AG04450 (cell line): ENCODE measurements around the gene STIM1. TPM values are rescaled to one million over a fixed set of nuclear protein-coding genes. Genes with fewer than 3 reads are reported as not detected.

Experiments used
- CTCF ChIA-PET: fragments of 300-600, 350-600 bp; formaldehyde crosslinking; extraction: SDS; loops from one replicate; lab custom pipeline; 2022; ENCODE audit warnings: antibody characterized with exemption, inconsistent platforms; lab: Charles Lee
- POLR2A ChIA-PET: fragments of 350-600 bp; formaldehyde crosslinking; extraction: SDS; loops from one replicate; lab custom pipeline; 2021; ENCODE audit warnings: antibody characterized with exemption, inconsistent platforms; lab: Yijun Ruan, JAX
- DNase-seq: peaks from one replicate; pipeline ENCODE4 v3.0.0-alpha.2; 2011; ENCODE audit warnings: low read depth, low spot score
- H3K27ac ChIP-seq: one replicate; pipeline ENCODE4 v1.5.1; 2012; ENCODE audit warnings: low read depth, low read length, control low read depth
- H3K27me3 ChIP-seq: one replicate; pipeline ENCODE4 v1.6.0; 2012; ENCODE audit warnings: low read length; ENCODE audit not compliant: control insufficient read depth, insufficient read depth
- H3K4me3 ChIP-seq: 2 replicates; pipeline ENCODE4 v1.5.1; 2011; ENCODE audit warnings: mild to moderate bottlenecking, low read depth, low read length, control low read depth
- H3K9me3 ChIP-seq: 2 replicates; pipeline ENCODE4 v1.5.1; 2012; ENCODE audit warnings: low read length; ENCODE audit not compliant: control insufficient read depth, insufficient read depth
- polyA plus RNA-seq: library from polyadenylated mRNA; depleted of rRNA; stranded (reverse); fragments of >200 nt; gene quantifications from 2 replicates; pipeline ENCODE4 v1.2.3, GENCODE V29; 2011
- TF ChIP-seq, protein P1 (sequence below): IDR thresholded peaks from 2 replicates; pipeline ENCODE4 v1.5.1; 2011; ENCODE audit warnings: low read depth, low read length, control low read depth, inconsistent platforms

Gene STIM1
- polyA plus RNA-seq, 1 experiment, result 23.4 TPM

DNA sequence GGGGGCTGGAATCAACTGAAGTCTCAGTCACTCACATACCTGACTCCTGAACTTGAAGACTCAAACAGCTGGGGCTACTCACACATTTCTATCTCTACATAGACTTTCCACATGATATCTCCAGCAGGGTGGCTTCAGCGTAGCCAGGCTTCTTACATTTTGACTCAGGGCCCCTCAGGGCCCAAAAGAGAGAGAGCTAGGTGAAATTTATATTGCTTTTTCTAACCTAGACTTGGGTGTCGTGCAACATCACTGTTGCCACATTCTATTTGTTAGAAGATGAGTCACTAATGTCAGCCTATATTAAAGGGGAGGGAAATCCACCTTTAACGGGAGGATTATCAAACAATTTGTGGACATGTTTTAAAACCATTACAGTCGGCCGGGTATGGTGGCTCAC, 167.2 kb downstream of the STIM1 start:
- H3K4me3 ChIP-seq, result no peak overlapping the region
- CTCF ChIA-PET, result interaction anchor here (3.3 to 4.8 kb wide), 3 partner anchors 51 to 173 kb away, joined by 11 to 28 read pairs (median 27); partner anchors contain the start of gene STIM1
- POLR2A ChIA-PET, result no interaction called here

DNA sequence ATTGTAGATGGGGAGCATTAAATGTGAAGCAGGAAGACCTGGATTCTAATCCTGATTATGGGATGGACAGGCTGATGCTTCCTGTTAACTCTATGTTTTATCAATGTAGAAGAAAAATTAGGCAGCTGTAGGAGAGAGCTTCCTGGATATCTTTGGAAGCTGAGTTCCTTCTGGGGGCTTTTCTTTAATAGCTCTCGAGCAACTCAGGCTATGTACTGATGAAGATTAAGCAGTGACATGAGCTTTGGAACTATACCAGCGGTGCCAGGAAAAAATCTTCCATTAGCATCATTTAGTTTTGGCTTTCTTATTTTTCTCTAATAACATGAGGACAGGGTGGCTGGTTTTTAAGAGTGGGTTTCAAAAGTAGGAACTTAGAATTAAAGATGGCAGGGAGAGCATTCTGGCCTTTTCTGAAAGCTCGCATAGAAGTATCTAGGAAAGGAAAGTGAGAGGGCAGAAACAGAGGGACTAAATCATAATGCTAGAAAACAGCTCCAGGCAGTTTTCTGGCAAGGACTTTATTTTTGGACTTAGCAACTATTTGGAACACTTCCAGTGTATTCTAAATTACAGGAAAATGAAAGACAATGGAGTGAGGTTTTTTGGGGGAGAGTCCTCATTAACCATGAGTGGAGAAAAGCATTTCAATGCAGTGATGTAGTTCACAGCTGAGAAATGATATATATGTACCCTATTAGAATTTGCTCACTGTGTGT, 169.9 kb downstream of the STIM1 start:
- Histone ChIP-seq H3K27ac (no peak overlapping the region), H3K27me3 (no peaks in the 10 kb centered on the region), H3K9me3 (no peaks in the 10 kb centered on the region), H3K4me3 (no peak overlapping the region)
- ChIA-PET CTCF (interaction anchor here (1.3 to 4.8 kb wide), 4 partner anchors 48 to 184 kb away, joined by 3 to 28 read pairs (median 19); partner anchors contain the start of gene STIM1), POLR2A (no interaction called here)
- TF ChIP-seq, protein P1, sequence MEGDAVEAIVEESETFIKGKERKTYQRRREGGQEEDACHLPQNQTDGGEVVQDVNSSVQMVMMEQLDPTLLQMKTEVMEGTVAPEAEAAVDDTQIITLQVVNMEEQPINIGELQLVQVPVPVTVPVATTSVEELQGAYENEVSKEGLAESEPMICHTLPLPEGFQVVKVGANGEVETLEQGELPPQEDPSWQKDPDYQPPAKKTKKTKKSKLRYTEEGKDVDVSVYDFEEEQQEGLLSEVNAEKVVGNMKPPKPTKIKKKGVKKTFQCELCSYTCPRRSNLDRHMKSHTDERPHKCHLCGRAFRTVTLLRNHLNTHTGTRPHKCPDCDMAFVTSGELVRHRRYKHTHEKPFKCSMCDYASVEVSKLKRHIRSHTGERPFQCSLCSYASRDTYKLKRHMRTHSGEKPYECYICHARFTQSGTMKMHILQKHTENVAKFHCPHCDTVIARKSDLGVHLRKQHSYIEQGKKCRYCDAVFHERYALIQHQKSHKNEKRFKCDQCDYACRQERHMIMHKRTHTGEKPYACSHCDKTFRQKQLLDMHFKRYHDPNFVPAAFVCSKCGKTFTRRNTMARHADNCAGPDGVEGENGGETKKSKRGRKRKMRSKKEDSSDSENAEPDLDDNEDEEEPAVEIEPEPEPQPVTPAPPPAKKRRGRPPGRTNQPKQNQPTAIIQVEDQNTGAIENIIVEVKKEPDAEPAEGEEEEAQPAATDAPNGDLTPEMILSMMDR, result no peak
- DNase-seq, result no peak

More for the DNA sequence above, 167.2 kb downstream of the STIM1 start:
- TF ChIP-seq, protein P1, result no peak
- Histone ChIP-seq H3K9me3 (no peaks in the 10 kb centered on the region), H3K27me3 (no peaks in the 10 kb centered on the region), H3K27ac (no peak overlapping the region)
- no peak for DNase-seq

DNA sequence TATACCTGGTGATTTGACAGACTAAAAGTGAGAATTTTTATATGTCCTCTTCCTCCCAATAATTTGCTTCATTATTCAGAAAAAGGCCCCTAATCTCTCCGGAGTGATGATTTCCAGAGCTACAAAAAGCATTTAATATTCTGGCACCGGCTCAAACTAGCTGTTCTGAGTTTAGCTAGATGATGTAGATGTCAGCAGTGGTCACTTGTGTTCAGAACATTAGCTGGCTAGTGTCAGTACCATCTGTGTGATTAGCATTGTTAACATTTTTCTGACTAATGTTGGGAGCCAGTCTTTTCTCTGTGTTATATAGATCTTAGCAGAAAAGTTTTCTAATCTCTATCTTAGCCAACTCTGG, 170.5 kb downstream of the STIM1 start:
- DNase-seq, result no peak
- TF ChIP-seq, protein P1, result no peak
- CTCF ChIA-PET, result interaction anchor here (1.3 to 4.8 kb wide), 3 partner anchors 171 to 184 kb away, joined by 3 to 28 read pairs (median 11); partner anchors contain the start of gene STIM1
- Histone ChIP-seq H3K27me3 (no peaks in the 10 kb centered on the region), H3K4me3 (no peak overlapping the region), H3K27ac (no peak overlapping the region), H3K9me3 (no peaks in the 10 kb centered on the region)
- POLR2A ChIA-PET, result no interaction called here

DNA sequence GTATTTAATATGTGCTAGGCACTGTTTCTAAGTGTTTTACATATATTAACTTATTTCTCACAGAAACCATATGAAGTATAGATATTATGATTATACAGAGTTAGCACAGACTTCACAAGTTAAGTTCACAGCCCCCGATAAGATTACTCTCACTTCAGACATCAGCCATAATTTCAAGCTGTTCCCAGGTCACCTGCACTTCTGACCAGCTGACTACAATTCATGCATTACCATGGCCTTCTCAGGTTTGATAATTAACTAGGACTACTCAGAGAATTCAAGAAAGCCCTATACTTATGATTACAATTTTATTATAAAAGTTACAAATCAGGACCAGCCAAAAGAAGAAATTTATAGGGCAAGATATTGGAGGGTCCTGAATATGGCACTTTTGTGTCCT, 170.9 kb downstream of the STIM1 start:
- no peak for DNase-seq
- Histone ChIP-seq H3K9me3 (no peaks in the 10 kb centered on the region), H3K27me3 (no peaks in the 10 kb centered on the region), H3K4me3 (no peak overlapping the region), H3K27ac (no peak overlapping the region)
- TF ChIP-seq, protein P1, result no peak
- ChIA-PET CTCF (interaction anchor here (1.3 to 4.8 kb wide), 2 partner anchors 172 to 185 kb away, joined by 3 to 28 read pairs; partner anchors contain the start of gene STIM1), POLR2A (no interaction called here)

DNA sequence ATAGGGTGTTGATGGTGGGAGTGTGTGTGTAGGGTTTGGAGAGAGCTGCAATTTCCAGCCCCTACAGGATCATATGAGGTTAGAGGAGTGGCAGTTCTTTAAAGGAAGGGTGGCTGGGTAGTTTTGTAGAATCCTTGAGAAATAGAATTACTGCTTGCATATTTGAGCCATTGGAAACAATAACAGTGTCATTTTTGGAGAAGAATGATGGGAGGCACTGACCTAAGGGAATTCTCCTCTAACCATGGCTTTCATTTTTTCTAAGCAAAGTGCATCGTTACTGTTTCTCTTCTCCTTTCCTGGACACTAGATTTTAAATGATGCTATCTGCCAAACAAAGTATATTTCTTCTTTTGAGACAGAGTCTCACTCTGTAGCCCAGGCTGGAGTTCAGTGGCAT, 172.3 kb downstream of the STIM1 start:
- DNase-seq, result no peak
- ChIA-PET CTCF (interaction anchor here (0.6 to 0.8 kb wide), 2 partner anchors 121 to 179 kb away, joined by 3 to 4 read pairs; no protein-coding TSS in a partner anchor), POLR2A (no interaction called here)
- TF ChIP-seq, protein P1, result no peak
- no peak overlapping the region for H3K27ac ChIP-seq
- H3K4me3 ChIP-seq, result no peak overlapping the region
- H3K27me3 ChIP-seq, result no peaks in the 10 kb centered on the region
- no peaks in the 10 kb centered on the region for H3K9me3 ChIP-seq
